ENCODE measurements around the gene SIM2.

GRCh38 chr21:36762642-36763041 is 63.7 kb downstream of the SIM2 start:
- TF ChIP-seq EZH2 (IDR thresholded peaks at IDR 0.05) (no peak), POLR2AphosphoS5 (IDR thresholded peaks at IDR 0.05; ENCODE audit: borderline replicate concordance, low read depth, low read length) (no peak), FOXP2 (optimal IDR thresholded peaks at IDR 0.05; ENCODE audit: control extremely low read depth, extremely low read length, insufficient read depth) (no peak)

Data from SK-N-MC (cell line).